Ramos (cell line): Measurements from ENCODE around the gene SLC26A1.
"Not testable (repeated sequence)": the region's sequence is repeated elsewhere in the genome, so short reads cannot be mapped to it uniquely, and the experiment has no call there.

Experiments
- in situ Hi-C: fragments of 300-500 bp; cut with MboI; formaldehyde crosslinking; loops from one replicate; pipeline ENCODE4 v1.14.3; 2022; ENCODE audit warnings: low sequenced_read_pairs; ENCODE audit not compliant: unreplicated experiment

SLC26A1 gene

GRCh38 chr4:986879-987623 is 6.2 kb downstream of the SLC26A1 start, which contains the start of gene IDUA:
Gene IDUA, plus strand, starts transcription at chr4:987044. Its CDS starts 41 bp downstream, at chr4:987085.
- in situ Hi-C loops, result no loop called here

DNA sequence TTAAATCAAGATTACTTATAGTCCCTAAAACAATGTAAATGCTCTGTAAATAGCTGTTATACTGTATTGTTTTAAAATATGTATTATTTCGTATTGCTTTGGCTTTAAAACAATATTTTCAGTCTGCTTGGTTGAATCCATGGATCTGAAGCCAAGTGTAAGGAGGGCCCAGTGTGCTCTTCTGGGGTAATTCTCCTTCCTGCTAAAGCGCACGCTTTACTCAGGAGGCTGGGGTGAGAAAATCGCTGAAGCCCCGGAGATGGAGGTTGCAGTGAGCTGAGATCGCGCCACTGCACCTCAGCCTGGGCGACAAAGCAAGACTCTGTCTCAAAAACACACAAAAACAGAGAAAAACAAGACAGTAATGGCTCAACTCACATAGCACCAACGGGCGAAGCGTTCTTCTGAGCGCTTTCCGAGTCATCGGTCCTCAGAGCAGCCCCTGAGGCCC is 6.8 kb downstream of the SLC26A1 start:
- in situ Hi-C loops, result no loop called here

GRCh38 chr4:985123-985830 is 7.9 kb downstream of the SLC26A1 start:
- in situ Hi-C loops, result no loop called here

DNA sequence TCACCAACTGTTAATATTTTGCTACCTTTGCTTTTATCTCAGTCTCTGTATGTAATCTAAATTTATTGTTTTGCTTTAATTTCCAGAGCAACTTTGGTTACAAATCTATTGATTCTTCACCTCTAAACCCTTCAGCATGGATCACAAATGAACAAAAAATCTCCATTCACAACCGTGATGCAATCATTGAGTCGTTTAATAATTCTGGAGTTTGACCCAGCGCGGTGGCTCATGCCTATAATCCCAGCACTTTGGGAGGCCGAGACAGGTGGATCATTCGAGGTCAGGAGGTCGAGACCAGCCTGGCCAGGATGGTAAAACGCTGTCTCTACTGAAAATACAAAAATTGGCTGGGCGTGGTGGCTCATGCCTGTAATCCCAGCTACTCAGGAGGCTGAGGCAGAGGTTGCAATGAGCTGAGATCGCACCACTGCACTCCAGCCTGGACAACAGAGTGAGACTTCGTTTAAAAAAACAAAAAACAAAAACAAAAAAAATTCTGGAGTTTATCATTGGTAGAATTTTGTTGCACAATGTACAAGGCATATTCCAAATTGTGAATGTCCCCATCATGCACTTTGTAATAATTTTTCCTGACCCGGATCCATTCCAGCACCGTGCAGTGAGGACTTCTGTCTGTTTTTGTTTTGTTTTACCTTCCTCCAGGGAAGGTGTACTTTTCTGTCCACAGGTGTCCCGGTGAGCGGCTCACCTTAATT is 8.7 kb downstream of the SLC26A1 start:
- in situ Hi-C loops, result no loop called here

DNA sequence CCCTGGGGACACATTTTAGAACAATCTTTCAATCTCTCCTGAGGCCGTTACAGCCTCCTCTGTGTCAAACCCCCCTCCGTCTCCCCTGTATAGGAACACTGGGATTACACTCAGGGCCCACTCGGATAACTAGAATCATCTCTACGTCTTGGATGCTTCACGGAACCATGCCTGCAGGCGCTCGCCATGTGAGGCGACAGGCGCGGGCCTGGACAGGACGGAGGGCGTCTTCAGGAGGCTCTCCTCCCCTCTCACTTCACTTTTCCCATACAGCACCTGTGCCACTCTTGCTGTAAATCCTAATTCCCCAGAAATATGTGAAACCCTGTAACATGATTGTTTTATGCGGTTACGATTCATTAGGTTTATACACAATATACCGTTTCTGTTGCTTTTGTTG is 10.4 kb downstream of the SLC26A1 start:
- in situ Hi-C loops, result no loop called here

GRCh38 chr4:982291-982690 is 10.9 kb downstream of the SLC26A1 start:
- in situ Hi-C loops, result no loop called here

DNA sequence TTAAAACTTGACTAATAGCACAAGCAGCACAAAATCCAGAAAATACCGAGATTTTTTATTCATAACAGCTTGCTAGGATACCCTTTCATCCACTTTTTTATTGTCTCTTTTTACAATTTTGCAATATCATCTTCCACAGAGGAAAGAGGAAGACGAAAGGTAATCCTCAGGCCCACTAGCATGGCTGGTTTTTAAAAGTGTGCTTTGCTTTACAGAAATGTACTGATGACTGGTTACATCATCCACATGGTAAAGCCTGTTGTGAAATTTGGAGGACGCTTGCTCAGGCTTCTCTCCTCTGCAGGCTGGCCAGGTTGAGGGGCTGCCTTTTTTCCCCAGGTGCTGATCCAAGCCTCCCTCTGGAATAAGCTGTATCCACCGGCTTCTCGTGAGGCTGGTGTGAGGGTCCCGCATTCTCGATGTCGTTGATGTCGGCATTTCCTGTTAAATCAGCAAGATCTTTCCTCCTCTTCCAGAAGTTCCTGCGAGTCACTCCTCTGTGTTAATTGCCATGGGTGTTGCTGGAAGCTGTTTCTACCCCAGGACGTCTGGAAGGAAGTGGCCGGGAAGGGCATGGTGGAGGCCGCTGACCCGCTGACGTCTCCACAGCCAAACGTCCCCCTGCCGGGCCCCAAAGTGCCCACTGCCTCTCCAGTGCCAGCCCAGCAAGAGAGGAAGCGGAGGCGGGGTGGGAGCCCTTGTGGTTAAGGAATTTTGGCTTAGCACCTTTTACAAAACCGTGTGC is 14.1 kb downstream of the SLC26A1 start:
- in situ Hi-C loops, result no loop called here

- in situ Hi-C loops, result not testable (repeated sequence)
Observed at GRCh38 chr4:976016-976415, 17.2 kb downstream of the SLC26A1 start.

- in situ Hi-C loops, result no loop called here
Observed at GRCh38 chr4:974668-975067, 18.5 kb downstream of the SLC26A1 start.

- in situ Hi-C loops, result no loop called here
Observed at GRCh38 chr4:973431-974397, 19.5 kb downstream of the SLC26A1 start, which contains the start of gene DGKQ. Gene DGKQ, minus strand, starts transcription at chr4:973569. Its CDS starts 87 bp downstream, at chr4:973482.

DNA sequence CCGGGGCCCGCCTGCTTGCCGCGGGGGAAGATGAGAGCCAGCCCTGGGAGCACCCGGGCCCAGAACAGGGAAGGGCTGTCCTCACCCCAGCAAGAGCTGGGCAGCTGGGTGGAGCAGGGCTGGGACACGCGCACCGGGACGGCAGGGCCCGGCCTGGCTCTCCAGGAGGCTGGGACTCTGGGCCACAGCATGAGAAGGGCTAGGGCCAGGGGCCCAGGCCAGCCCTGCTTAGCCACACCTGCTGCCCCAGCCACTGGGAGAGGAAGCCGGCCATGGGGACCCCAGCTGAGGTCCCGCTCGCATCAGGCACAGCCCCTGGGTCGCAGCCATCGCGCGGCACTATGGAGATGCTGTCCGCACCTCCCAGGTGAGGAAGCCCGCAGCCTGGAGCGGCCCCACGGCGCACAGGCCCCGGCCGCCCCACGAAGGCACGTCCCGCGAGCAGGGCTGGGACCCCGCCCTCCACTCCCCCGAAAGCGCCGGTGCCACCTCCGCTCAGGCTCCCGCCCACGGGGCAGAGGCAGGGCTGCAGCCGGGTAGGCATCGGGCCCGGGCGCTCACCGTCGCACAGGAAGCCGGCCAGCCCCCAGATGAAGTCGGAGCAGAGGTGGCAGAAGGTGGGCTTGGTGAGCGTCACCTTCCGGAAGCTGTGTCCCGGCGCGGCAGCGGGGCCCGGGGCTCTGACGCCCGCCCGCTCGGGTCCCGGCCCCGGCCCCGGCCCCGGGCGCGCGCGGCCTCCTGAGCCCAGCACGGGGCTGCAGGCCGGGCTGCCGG is 20.4 kb downstream of the SLC26A1 start:
- in situ Hi-C loops, result no loop called here

- in situ Hi-C loops, result no loop called here
Observed at GRCh38 chr4:971666-972500, 21.3 kb downstream of the SLC26A1 start.

DNA sequence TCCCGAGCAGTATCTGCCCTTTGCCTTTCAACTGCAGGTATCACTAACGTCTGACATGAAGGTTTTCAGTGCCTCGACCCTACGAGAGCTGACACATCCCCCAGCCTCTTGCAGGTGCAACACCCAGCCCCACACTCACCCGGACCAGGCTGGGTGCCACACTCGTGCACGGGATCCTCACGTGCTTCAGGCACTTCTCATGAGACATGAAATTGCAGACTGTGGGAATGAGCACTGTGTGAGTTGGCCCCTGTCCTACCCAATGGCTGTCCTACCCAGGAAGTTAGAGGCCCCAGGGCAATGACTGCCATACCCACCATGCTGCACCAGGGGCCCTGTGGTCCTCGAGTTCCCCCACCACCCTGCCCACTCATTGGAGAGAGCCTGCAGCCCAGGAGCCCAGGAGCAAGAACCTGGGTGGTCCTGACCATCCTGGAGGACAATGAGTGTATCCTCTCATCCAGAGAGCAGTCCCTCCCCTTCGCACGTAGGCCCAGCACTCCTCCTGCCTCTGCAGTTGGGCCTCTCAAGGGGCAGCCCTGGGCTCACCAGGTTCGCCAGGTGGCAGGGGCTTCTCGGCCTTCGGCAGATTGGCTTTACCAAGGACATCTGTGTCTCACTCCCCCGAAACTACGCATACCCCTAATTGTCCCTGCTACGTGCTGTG is 22.2 kb downstream of the SLC26A1 start:
- in situ Hi-C loops, result no loop called here

DNA sequence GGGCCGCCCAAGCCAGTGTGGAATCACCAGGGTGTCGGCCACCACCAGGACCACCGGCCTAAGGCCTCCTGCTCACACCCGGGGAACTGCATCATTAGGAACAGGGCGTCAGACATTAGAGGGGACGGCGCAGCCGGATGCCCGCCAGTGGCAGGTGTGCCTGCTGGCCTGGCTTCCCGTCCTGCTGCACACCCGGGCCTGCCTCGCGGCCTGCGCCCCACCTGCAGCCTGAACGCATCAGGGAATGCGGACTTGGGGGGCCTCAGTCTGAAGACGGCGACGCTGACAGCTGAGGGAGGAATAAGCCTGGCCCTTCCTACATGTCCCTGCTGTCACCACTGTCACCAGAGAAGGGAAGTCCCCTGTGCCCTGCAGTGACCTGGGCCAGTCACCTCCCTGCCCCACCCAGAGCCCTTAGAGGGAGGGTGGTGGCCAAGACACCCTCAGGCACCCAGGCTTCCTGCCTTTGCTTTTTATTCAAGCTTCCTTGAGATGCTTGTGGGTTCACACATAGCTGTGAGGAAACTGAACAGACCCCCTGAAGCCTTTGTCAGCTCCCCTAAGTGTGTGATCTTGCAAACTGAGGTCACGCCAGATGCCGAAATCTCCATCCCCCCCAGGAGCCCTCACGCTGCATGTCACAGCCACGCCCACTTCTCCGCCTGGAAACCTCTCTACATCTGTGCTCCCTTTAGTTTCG is 23.0 kb downstream of the SLC26A1 start:
- in situ Hi-C loops, result no loop called here

GRCh38 chr4:968621-969394 is 24.4 kb downstream of the SLC26A1 start:
- in situ Hi-C loops, result no loop called here

- in situ Hi-C loops, result no loop called here
Observed at GRCh38 chr4:968221-968620, 25.0 kb downstream of the SLC26A1 start.
